ENCODE results near the gene MXRA8.

The MXRA8 gene

GRCh38 chr1:1348420-1349255 lies 9.7 kb downstream of the MXRA8 start:
- DNase-seq: no peak

- DNase-seq: no peak
Observed at GRCh38 chr1:1347663-1348419, 10.5 kb downstream of the MXRA8 start.

GRCh38 chr1:1347026-1347595 lies 11.2 kb downstream of the MXRA8 start:
- no peak for DNase-seq

- DNase-seq: no peak
Observed at GRCh38 chr1:1346501-1346890, 11.9 kb downstream of the MXRA8 start.

- no peak for DNase-seq
Observed at GRCh38 chr1:1345860-1346500, 12.4 kb downstream of the MXRA8 start.

- no peak for DNase-seq
Observed at GRCh38 chr1:1345384-1345783, 13.0 kb downstream of the MXRA8 start.

GRCh38 chr1:1344655-1345361 lies 13.5 kb downstream of the MXRA8 start:
- DNase-seq: peak; percentile 55 to 58

GRCh38 chr1:1343811-1344421 lies 14.4 kb downstream of the MXRA8 start:
- DNase-seq: no peak

- no peak for DNase-seq
Observed at GRCh38 chr1:1342584-1343115, 15.7 kb downstream of the MXRA8 start.

- DNase-seq: no peak
Observed at GRCh38 chr1:1342061-1342562, 16.2 kb downstream of the MXRA8 start.

GRCh38 chr1:1341549-1342021 lies 16.8 kb downstream of the MXRA8 start:
- DNase-seq: no peak

- DNase-seq: no peak
Observed at GRCh38 chr1:1340791-1341548, 17.4 kb downstream of the MXRA8 start.

GRCh38 chr1:1340185-1340584 lies 18.2 kb downstream of the MXRA8 start:
- no peak for DNase-seq

GRCh38 chr1:1338278-1338677 lies 20.1 kb downstream of the MXRA8 start:
- no peak for DNase-seq

GRCh38 chr1:1337793-1338147 lies 20.6 kb downstream of the MXRA8 start:
- peak in 1 of 2 experiments; percentile 28 for DNase-seq

- no peak for DNase-seq
Observed at GRCh38 chr1:1336931-1337792, 21.2 kb downstream of the MXRA8 start.

GRCh38 chr1:1336446-1336845 lies 21.9 kb downstream of the MXRA8 start:
- no peak for DNase-seq

- no peak for DNase-seq
Observed at GRCh38 chr1:1335792-1336248, 22.5 kb downstream of the MXRA8 start.

- no peak for DNase-seq
Observed at GRCh38 chr1:1335283-1335682, 23.1 kb downstream of the MXRA8 start.

- no peak for DNase-seq
Observed at GRCh38 chr1:1334835-1335234, 23.5 kb downstream of the MXRA8 start.

Measured in activated CD4-positive, alpha-beta T cell treated with anti-CD3 and anti-CD28 coated beads, Interleukin-2, amount 50 U/mL, for 4 hours (primary cell).